ENCODE results near the gene LRTM2. TPM values are rescaled to one million over a fixed set of nuclear protein-coding genes. Genes with fewer than 3 reads are reported as not detected.

Gene LRTM2
- total RNA-seq, 1 experiment from 2014 or later, result not detected

GRCh38 chr12:1842183-1842904, 22.0 kb downstream of the LRTM2 start:
- no peak for DNase-seq (ENCODE audit: low spot score)

- DNase-seq (ENCODE audit: low spot score), result no peak
Observed at GRCh38 chr12:1842905-1843640, 22.7 kb downstream of the LRTM2 start.

GRCh38 chr12:1843641-1844005, 23.3 kb downstream of the LRTM2 start:
- no peak for DNase-seq (ENCODE audit: low spot score)

GRCh38 chr12:1844223-1844622, 23.9 kb downstream of the LRTM2 start:
- DNase-seq (ENCODE audit: low spot score), result no peak

- no peak for DNase-seq (ENCODE audit: low spot score)
Observed at GRCh38 chr12:1844661-1845409, 24.5 kb downstream of the LRTM2 start.

GRCh38 chr12:1845427-1845826, 25.1 kb downstream of the LRTM2 start:
- DNase-seq (ENCODE audit: low spot score), result no peak

GRCh38 chr12:1845886-1846285, 25.5 kb downstream of the LRTM2 start:
- DNase-seq (ENCODE audit: low spot score), result no peak

- no peak for DNase-seq (ENCODE audit: low spot score)
Observed at GRCh38 chr12:1846421-1847405, 26.3 kb downstream of the LRTM2 start.

GRCh38 chr12:1847411-1847810, 27.0 kb downstream of the LRTM2 start:
- no peak for DNase-seq (ENCODE audit: low spot score)

- no peak for DNase-seq (ENCODE audit: low spot score)
Observed at GRCh38 chr12:1848146-1848545, 27.8 kb downstream of the LRTM2 start.

GRCh38 chr12:1848745-1849144, 28.4 kb downstream of the LRTM2 start:
- no peak for DNase-seq (ENCODE audit: low spot score)

GRCh38 chr12:1851151-1851701, 30.9 kb downstream of the LRTM2 start:
- no peak for DNase-seq (ENCODE audit: low spot score)

GRCh38 chr12:1852076-1852475, 31.7 kb downstream of the LRTM2 start:
- DNase-seq (ENCODE audit: low spot score), result no peak

GRCh38 chr12:1853716-1854115, 33.4 kb downstream of the LRTM2 start:
- no peak for DNase-seq (ENCODE audit: low spot score)

GRCh38 chr12:1855241-1855640, 34.9 kb downstream of the LRTM2 start:
- no peak for DNase-seq (ENCODE audit: low spot score)

GRCh38 chr12:1857086-1857485, 36.7 kb downstream of the LRTM2 start:
- DNase-seq (ENCODE audit: low spot score), result no peak

GRCh38 chr12:1857821-1858220, 37.5 kb downstream of the LRTM2 start:
- DNase-seq (ENCODE audit: low spot score), result no peak

GRCh38 chr12:1858456-1858855, 38.1 kb downstream of the LRTM2 start:
- no peak for DNase-seq (ENCODE audit: low spot score)

- no peak for DNase-seq (ENCODE audit: low spot score)
Observed at GRCh38 chr12:1859643-1860042, 39.3 kb downstream of the LRTM2 start.

GRCh38 chr12:1862973-1863372, 42.6 kb downstream of the LRTM2 start:
- no peak for DNase-seq (ENCODE audit: low spot score)

- DNase-seq (ENCODE audit: low spot score), result no peak
Observed at GRCh38 chr12:1863823-1864222, 43.5 kb downstream of the LRTM2 start.

Data from HT-29 (cell line).